ENCODE results near the gene POU6F2.

GRCh38 chr7:38928506-38928905, 49.2 kb upstream of the POU6F2 start:
- TF ChIP-seq CREB1 (IDR thresholded peaks at IDR 0.05; ENCODE audit: low read depth) (no peak), REST (IDR thresholded peaks at IDR 0.05; ENCODE audit: low read depth) (no peak), TEAD4 (IDR thresholded peaks at IDR 0.05) (no peak), EP300 (IDR thresholded peaks at IDR 0.05; ENCODE audit: borderline replicate concordance) (no peak), TAF1 (IDR thresholded peaks at IDR 0.05; ENCODE audit: low read depth) (no peak)
